Activated CD8-positive, alpha-beta memory T cell treated with anti-CD3 and anti-CD28 coated beads, Interleukin-2, amount 50 U/mL, for 1 hour (primary cell): ENCODE measurements around the gene EREG.

Experiments used
- DNase-seq: peaks from one replicate; pipeline ENCODE4 v3.0.0-alpha.2; 2020; ENCODE audit errors: extremely low read depth

EREG gene

GRCh38 chr4:74344031-74344430, 20.9 kb upstream of the EREG start:
- DNase-seq: no peak

GRCh38 chr4:74353858-74354257, 11.1 kb upstream of the EREG start:
- DNase-seq: no peak

DNA sequence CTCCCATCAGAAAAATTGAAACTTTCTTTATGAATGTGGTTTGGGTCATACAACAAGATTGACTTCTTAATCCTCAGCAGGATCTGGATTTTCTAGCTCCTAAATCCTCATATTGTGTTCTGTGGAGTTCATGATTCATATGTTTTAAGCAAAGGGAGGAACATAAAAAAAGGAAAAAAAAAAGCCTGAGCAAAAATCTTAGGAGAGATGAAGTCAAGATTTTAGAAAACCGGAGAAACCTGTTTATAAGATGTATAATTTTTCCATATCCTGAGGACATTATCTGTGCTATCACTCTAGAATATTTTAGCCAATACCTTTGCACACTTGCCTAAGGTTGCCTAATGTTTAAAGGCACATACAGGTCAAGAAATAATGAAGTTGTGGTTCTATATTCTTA, 7.0 kb upstream of the EREG start:
- DNase-seq: no peak

DNA sequence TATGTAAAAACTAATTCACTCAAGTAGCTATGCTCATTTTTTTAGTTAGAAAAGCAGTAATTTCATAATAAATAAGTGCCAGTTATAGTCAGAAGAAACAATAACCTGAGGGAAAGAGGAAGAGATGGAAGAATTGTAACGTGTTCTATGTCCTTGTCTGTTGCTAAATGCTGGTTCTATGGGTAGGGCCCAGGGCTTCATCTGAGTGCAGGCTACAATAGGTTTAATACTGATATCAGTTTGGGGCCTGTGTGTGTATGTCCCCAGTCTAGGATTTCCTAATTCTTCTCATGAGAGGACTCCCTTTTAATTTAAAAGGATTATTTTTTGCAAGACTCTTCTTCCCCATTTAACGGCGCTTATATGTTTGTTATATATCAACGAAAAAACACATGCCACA, 3.3 kb upstream of the EREG start:
- DNase-seq: no peak

DNA sequence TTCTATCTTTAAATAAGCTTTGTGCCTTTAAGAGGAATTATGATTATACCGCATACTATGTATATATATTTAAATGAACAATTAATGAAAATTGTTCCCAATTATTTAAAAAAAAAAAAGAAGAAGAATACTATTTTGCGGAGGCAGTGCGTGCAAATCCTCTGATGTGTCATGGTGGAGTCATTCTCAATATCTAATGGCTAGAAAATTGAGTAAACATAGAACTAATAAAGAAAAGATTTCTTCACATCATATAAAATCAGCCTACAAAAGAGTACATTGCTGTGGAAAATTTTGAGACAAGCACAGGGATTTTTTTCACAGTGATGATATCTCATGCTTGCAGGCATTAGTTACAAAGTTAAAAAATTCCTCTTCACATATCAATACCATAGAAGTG, 2.6 kb upstream of the EREG start:
- no peak for DNase-seq

- DNase-seq: no peak
These were observed 691 bp upstream of the EREG start for GRCh38 chr4:74364256-74364651.

DNA sequence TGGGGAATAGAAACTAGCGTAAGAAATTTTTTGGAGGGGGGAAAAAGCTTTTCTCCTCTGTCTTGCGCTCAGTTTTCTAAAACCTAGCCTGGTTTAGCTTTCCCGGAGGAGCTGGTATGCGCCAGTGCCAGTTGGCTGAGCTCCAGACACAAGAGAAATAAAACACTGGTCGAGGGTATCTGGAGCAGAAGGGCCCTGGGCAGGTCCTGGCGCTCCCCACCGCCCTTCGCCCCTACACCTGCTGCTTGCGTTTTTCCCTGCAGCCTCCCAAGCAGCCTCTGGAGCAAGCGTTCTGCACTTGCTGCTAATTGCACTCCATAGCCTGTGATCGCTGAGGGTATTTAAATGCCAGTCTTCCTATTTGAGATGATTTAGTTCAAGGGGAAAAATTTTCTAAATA, 816 bp downstream of the EREG start:
- DNase-seq: no peak

DNA sequence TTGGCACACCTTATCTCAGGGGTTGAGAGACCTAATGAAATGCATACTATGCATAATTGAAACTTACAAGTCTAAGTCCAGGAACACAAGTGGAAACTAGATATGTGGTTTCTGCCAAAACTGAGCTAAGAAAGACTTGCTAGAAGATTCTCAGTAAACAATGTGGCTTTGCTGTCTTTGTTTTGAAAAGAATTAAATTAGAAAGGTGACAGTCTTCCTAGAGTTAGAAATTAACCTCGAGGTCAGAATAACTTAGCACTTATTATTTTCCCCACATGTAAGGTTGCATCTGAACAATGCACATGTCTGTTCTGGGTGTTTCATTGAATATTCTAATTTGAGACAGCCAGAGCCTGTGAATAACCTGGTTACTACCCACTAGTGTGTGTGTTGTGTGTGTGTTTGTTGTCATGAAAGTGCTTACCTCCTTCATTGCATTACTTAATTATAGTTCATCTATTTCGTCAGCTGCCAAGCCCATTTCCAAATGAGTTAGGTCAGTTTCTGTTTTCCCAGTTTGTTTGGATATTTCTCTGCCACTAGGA, 1.5 kb downstream of the EREG start:
- DNase-seq: no peak

GRCh38 chr4:74367656-74368290, 2.8 kb downstream of the EREG start:
- DNase-seq: no peak

GRCh38 chr4:74368596-74368995, 3.7 kb downstream of the EREG start:
- DNase-seq: no peak

GRCh38 chr4:74369855-74370254, 4.9 kb downstream of the EREG start:
- no peak for DNase-seq

GRCh38 chr4:74370912-74371311, 6.0 kb downstream of the EREG start:
- DNase-seq: no peak

DNA sequence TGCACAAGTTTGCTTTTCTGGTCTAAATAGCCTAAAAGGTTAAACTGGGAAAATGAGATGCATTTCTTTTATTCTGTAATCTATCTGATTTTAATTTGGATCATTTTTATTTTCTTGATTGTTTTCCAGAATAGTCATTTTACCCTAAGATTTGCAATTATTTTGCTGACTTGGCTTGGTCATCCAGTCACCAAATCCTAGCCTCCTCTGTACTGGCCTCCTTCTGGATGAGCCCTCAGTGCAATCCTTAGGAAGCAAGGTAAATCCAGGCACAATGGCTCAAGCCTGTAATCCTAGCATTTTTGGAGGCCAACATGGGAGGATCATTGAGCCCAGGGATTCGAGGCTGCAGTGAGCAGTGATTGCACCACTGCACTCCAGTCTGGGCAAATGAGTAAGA, 9.2 kb downstream of the EREG start:
- DNase-seq: no peak

DNA sequence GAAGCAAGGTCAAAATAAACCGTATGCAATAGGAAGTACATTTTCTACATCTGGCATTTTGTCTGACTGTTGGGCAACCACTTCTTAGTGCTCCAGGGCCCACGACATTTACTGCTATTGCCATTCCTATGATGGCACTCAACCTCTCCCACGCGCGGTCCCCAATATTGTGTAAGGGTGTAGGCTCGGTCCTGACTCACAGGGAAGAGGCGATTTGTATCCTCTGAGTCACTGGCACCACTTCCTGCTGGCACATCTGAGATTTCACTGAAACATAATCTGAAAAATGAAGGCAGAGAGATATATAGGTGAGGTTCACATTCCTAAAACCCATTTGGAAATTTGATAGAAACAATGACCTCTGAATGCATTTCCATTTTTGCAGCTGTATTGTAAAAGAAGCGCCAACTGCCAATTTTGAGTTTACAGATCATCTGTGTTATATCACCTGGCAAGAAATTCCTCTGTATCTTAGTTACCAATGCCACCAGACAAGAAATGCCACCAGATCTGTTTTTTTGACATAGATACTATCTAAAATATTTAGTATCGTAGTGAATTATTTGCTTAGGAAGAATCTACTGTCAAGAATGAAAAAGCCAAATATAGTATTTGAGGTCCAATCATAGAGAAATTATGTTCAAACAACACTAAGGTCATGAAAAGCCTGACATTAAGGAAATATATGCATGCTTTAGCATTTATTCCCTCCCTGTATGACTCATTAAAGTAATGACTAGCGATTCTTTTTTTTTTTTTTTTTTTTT, 9.8 kb downstream of the EREG start:
- DNase-seq: no peak

DNA sequence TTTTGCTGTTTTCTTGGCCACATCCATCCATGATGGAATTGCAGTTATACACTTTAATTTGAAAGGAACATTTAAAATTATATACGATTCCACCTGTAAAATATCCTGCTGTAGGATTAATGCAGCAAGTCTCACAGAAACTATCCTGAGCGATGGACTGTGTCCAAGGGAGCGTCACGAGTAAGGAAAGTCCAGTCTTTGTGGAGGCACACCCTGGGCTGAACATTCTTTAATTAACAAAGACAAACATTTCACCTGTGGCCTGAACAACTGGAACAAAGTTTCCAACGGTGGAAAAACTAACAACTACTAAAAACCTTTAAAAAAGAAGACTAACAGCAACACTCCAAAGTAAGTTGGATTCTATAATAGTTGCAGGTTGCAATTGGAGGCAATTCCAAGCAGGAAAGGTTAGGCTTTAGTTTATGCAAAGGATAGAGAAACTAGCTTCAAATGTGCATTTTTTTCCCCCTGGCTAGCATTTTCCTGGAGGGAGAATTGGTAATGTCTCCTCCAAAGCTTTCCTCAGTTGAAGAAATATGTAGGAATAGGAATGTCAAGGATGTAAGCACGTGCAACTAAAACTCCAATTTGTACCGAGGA, 11.0 kb downstream of the EREG start:
- no peak for DNase-seq

GRCh38 chr4:74376888-74377483, 12.0 kb downstream of the EREG start:
- no peak for DNase-seq

GRCh38 chr4:74377714-74378113, 12.8 kb downstream of the EREG start:
- no peak for DNase-seq

- DNase-seq: no peak
These were observed 13.6 kb downstream of the EREG start for GRCh38 chr4:74378573-74378972.

- DNase-seq: no peak
These were observed 15.0 kb downstream of the EREG start for GRCh38 chr4:74379912-74380311.

GRCh38 chr4:74385386-74385785, 20.4 kb downstream of the EREG start:
- DNase-seq: no peak

DNA sequence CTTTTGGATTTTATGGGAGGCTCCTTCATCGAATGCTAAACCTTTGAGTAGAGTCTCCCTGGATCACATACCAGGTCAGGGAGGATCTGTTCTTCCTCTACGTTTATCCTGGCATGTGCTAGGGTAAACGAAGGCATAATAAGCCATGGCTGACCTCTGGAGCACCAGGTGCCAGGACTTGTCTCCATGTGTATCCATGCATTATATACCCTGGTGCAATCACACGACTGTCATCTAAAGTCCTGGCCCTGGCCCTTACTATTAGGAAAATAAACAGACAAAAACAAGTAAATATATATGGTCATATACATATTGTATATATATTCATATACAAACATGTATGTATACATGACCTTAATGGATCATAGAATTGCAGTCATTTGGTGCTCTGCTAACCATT, 21.2 kb downstream of the EREG start:
- no peak for DNase-seq

GRCh38 chr4:74387790-74388189, 22.8 kb downstream of the EREG start:
- no peak for DNase-seq

DNA sequence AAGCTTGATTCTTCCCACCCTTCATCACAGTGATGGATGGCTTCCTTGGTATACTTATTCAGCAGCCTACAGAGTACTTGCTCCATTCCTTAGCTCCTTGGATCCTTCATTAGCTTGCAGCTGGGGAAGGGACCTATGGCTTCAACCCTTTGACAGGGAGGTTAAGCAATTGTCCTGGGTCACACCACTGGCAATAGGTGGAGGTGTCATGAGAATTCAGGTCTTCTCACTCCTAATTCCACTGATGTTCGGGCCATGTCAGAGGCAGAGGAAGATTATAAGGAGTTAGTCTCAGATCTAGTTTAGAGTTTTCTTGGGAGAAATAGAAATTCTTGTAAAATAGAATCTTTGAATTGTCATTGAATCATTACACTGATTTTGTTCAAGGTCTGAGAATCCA, 24.5 kb downstream of the EREG start:
- DNase-seq: no peak
